Mesothelial cell of epicardium (in vitro differentiated cells): ENCODE data around the gene CLSTN2. TPM values are rescaled to one million over a fixed set of nuclear protein-coding genes. Genes with fewer than 3 reads are reported as not detected.

Experiments
- DNase-seq, 2 experiments: peaks; one replicate each; pipeline ENCODE4 v3.0.0; 2021; ENCODE audit warnings: low spot score in 2 of 2; ENCODE audit not compliant: unreplicated experiment in 2 of 2
- H3K27ac Mint-ChIP-seq: 2 replicates; pipeline ENCODE4 v1.8.0; 2021; ENCODE audit warnings: mixed read lengths
- H3K27me3 Mint-ChIP-seq: 2 replicates; pipeline ENCODE4 v1.8.0; 2021; ENCODE audit warnings: low read depth, mixed read lengths
- H3K36me3 Mint-ChIP-seq: 2 replicates; pipeline ENCODE4 v1.8.0; 2021; ENCODE audit warnings: mixed read lengths
- H3K4me1 Mint-ChIP-seq: 2 replicates; pipeline ENCODE4 v1.8.0; 2021; ENCODE audit warnings: mixed read lengths
- H3K4me3 Mint-ChIP-seq: 2 replicates; pipeline ENCODE4 v1.8.0; 2021; ENCODE audit warnings: mild to moderate bottlenecking, moderate library complexity, mixed read lengths
- H3K9me3 Mint-ChIP-seq: 2 replicates; pipeline ENCODE4 v1.8.0; 2021; ENCODE audit warnings: mixed read lengths
- CTCF ChIP-seq: fragments of 200-600 bp; sonication (generic); IDR thresholded peaks from one replicate; pipeline ENCODE4 v1.5.0; 2021; ENCODE audit warnings: antibody characterized with exemption; ENCODE audit not compliant: unreplicated experiment
- total RNA-seq: library from RNA; stranded (reverse); gene quantifications from 3 replicates; pipeline ENCODE4 v1.2.1, GENCODE V29; 2021

The CLSTN2 gene
- total RNA-seq, 1 donor from 2014 or later, result 18.2 TPM

- Mint-ChIP-seq H3K9me3 (no peaks in the 10 kb centered on the region), H3K27me3 (peaks cover 2% of the 10 kb centered on the region), H3K4me3 (no peak overlapping the region), H3K27ac (no peak overlapping the region), H3K36me3 (no peaks in the 10 kb centered on the region), H3K4me1 (peaks cover 8% of the 10 kb centered on the region)
- DNase-seq, result no peak
- TF ChIP-seq CTCF, result no peak
These were observed 406.2 kb downstream of the CLSTN2 start for GRCh38 chr3:140341203-140341602.

- H3K4me1 Mint-ChIP-seq, result peaks cover 12% of the 10 kb centered on the region
- no peak overlapping the region for H3K27ac Mint-ChIP-seq
These were observed 406.9 kb downstream of the CLSTN2 start for GRCh38 chr3:140341817-140342403.

DNA sequence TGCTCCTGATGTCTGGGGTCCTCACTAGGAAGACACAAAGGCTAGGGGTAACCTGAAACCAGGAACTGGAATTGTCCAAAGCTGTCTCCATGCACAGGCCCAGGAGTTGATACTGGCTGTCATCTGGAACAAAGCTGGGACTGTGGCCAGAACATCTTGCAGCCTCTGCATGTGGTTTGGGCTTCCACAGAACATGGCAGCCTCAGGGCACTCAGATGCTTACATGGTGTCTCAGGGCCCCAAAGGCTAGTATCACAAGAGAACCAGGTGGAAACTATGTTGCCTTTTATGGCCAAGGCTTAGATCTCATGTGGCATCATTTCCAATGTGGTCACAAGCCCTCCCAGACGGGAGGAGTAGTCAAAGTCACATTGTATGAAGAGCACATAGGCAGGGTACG lies 407.7 kb downstream of the CLSTN2 start:
- no peak overlapping the region for H3K4me3 Mint-ChIP-seq
- no peak overlapping the region for H3K27ac Mint-ChIP-seq
- H3K9me3 Mint-ChIP-seq, result no peaks in the 10 kb centered on the region
- peaks cover 19% of the 10 kb centered on the region for H3K4me1 Mint-ChIP-seq
- H3K27me3 Mint-ChIP-seq, result no peaks in the 10 kb centered on the region
- DNase-seq, result no peak
- TF ChIP-seq CTCF, result no peak
- H3K36me3 Mint-ChIP-seq, result no peaks in the 10 kb centered on the region

More at GRCh38 chr3:140341817-140342403, 406.9 kb downstream of the CLSTN2 start:
- no peak for TF ChIP-seq CTCF
- DNase-seq, result no peak
- H3K36me3 Mint-ChIP-seq, result no peaks in the 10 kb centered on the region
- H3K9me3 Mint-ChIP-seq, result no peaks in the 10 kb centered on the region
- no peaks in the 10 kb centered on the region for H3K27me3 Mint-ChIP-seq
- no peak overlapping the region for H3K4me3 Mint-ChIP-seq

DNA sequence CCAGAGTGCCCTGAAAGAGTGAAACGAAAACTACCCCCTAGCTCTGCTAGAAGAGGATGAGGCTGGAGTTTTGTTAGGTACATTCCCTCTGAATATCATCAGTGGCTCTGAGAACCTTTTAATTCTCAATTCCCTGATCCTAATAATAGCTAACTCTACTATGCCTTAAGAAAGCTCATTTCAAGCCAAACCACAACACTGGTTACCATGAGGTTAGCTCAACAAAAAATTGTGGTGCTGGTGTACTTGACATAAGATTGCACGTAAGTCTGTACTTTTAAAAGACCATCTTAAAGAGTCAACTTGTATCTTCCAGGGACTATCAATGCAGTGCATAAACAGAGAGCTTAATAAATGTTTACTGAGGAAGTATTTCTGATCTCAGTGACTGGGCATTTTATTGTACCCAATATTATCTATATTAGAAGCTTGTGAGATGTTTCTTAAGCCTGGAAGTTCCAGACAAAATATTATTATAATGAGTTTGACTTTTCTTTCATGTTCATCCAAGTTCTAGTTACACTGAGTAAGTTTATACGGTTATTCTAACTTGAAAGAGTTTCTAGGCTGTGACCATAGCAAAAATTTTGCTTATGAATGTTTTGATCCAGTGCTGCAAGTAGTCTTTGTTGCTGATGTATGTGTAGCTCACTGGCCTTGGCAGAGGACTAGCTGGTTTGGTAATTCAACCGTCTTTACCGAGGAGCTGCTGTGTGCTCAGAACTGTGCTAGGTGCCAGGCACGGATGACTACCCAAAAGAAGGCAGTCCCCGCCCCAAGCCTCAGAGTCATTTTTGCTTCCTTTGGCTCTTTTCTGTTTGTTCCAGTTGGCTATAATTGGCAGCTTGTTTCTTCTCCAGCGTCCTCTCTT lies 408.5 kb downstream of the CLSTN2 start:
- Mint-ChIP-seq H3K27me3 (no peaks in the 10 kb centered on the region), H3K4me3 (no peak overlapping the region), H3K36me3 (no peaks in the 10 kb centered on the region), H3K9me3 (peaks cover 2% of the 10 kb centered on the region), H3K4me1 (peaks cover 19% of the 10 kb centered on the region), H3K27ac (peak overlapping the region; percentile 27)
- no peak for TF ChIP-seq CTCF
- DNase-seq, result no peak

- DNase-seq, result no peak
- H3K4me3 Mint-ChIP-seq, result no peak overlapping the region
- no peak for TF ChIP-seq CTCF
- H3K4me1 Mint-ChIP-seq, result peaks cover 19% of the 10 kb centered on the region
- H3K36me3 Mint-ChIP-seq, result no peaks in the 10 kb centered on the region
- H3K27me3 Mint-ChIP-seq, result no peaks in the 10 kb centered on the region
- no peak overlapping the region for H3K27ac Mint-ChIP-seq
- peaks cover 8% of the 10 kb centered on the region for H3K9me3 Mint-ChIP-seq
These were observed 409.1 kb downstream of the CLSTN2 start for GRCh38 chr3:140344082-140344454.
